GM23248 (cell line): ENCODE data around the gene CTIF. TPM values are rescaled to one million over a fixed set of nuclear protein-coding genes. Genes with fewer than 3 reads are reported as not detected.

ENCODE experiments used
- DNase-seq: peaks from one replicate; pipeline ENCODE4 v3.0.0-alpha.2; 2015
- H2AFZ ChIP-seq: fragments of 200-600 bp; sonication (generic); 2 replicates; pipeline ENCODE4 v1.6.1; 2016; ENCODE audit warnings: antibody characterized with exemption
- H3F3A ChIP-seq: fragments of 200-600 bp; sonication (generic); 2 replicates; pipeline ENCODE4 v1.6.1; 2016; ENCODE audit warnings: mild to moderate bottlenecking, antibody characterized with exemption, mixed run types; ENCODE audit not compliant: insufficient read depth
- H3K27ac ChIP-seq: fragments of 200-600 bp; sonication (generic); 2 replicates; pipeline ENCODE4 v1.5.1; 2016; ENCODE audit warnings: mild to moderate bottlenecking
- H3K27me3 ChIP-seq: fragments of 200-600 bp; sonication (generic); replicated peaks from 2 replicates; pipeline ENCODE4 v1.6.1; 2016; ENCODE audit warnings: mild to moderate bottlenecking; ENCODE audit not compliant: insufficient read depth
- H3K36me3 ChIP-seq: fragments of 200-600 bp; sonication (generic); 2 replicates; pipeline ENCODE4 v1.6.1; 2016; ENCODE audit warnings: low read depth, mild to moderate bottlenecking
- H3K4me1 ChIP-seq: fragments of 200-600 bp; sonication (generic); 2 replicates; pipeline ENCODE4 v1.6.1; 2016; ENCODE audit warnings: mild to moderate bottlenecking; ENCODE audit not compliant: insufficient read depth
- H3K4me2 ChIP-seq: fragments of 200-600 bp; sonication (generic); one replicate; pipeline ENCODE4 v1.6.1; 2016; ENCODE audit warnings: mild to moderate bottlenecking; ENCODE audit not compliant: unreplicated experiment
- H3K4me3 ChIP-seq: fragments of 200-600 bp; sonication (generic); 2 replicates; pipeline ENCODE4 v1.5.1; 2016; ENCODE audit warnings: mild to moderate bottlenecking
- H3K79me2 ChIP-seq: fragments of 200-600 bp; sonication (generic); 2 replicates; pipeline ENCODE4 v1.6.1; 2016; ENCODE audit warnings: mild to moderate bottlenecking; ENCODE audit not compliant: insufficient read depth
- H3K9ac ChIP-seq: fragments of 200-600 bp; sonication (generic); 2 replicates; pipeline ENCODE4 v1.6.1; 2016; ENCODE audit warnings: mild to moderate bottlenecking
- H3K9me2 ChIP-seq: fragments of 200-600 bp; sonication (generic); 2 replicates; pipeline ENCODE4 v1.6.1; 2016; ENCODE audit warnings: mixed run types, mild to moderate bottlenecking, moderate library complexity; ENCODE audit not compliant: insufficient read depth
- H3K9me3 ChIP-seq: fragments of 200-600 bp; sonication (generic); one replicate; pipeline ENCODE4 v1.6.1; 2017; ENCODE audit warnings: low read depth
- H4K20me1 ChIP-seq: fragments of 200-600 bp; sonication (generic); 2 replicates; pipeline ENCODE4 v1.6.0; 2016; ENCODE audit not compliant: insufficient read depth
- EZH2 ChIP-seq: fragments of 200-600 bp; sonication (generic); IDR thresholded peaks from 2 replicates; pipeline ENCODE4 v1.6.1; 2018; ENCODE audit warnings: antibody characterized with exemption, mild to moderate bottlenecking; ENCODE audit not compliant: insufficient read depth, poor library complexity, severe bottlenecking
- EZH2phosphoT487 ChIP-seq: fragments of 200-600 bp; sonication (generic); IDR thresholded peaks from 2 replicates; pipeline ENCODE4 v1.6.1; 2018; ENCODE audit warnings: antibody characterized with exemption, moderate library complexity, mild to moderate bottlenecking, low read depth; ENCODE audit not compliant: insufficient read depth
- WGBS, 2 experiments: methylation state at CpG; one replicate each; pipeline ENCODE4 v1.1.6; 2015 to 2017; ENCODE audit warnings: low lambda C conversion rate in 2 of 2, low coverage in 1 of 2; ENCODE audit errors: missing lambda C conversion rate in 2 of 2; 5-methylcytosine and 5-hydroxymethylcytosine counted together
- in situ Hi-C: fragments of 300-500 bp; cut with MboI; formaldehyde crosslinking; loops from 2 replicates; pipeline ENCODE4 v1.15.0; 2020
- polyA plus RNA-seq: library from polyadenylated mRNA; unstranded; fragments of >200 nt; fragmentation: Nextera tagmentation; extraction: Ambion mirVana; gene quantifications from 2 replicates; pipeline ENCODE4 v1.2.1, GENCODE V29; 2016
- total RNA-seq: library from RNA; depleted of rRNA; stranded (reverse); fragments of >200 nt; shearing (Covaris generic); gene quantifications from 2 replicates; pipeline ENCODE4 v1.2.3, GENCODE V29; 2014

CTIF gene
- total and polyA plus RNA-seq, 2 experiments from 2014 or later = 21.5 to 46.8 TPM

- in situ Hi-C loops = no loop called here
- Histone ChIP-seq H3K9me3 (no peaks in the 10 kb centered on the region), H4K20me1 (peaks cover 9% of the 10 kb centered on the region; the same call in 1 of the 2 replicates), H3K4me3 (no peak overlapping the region), H3K27ac (no peak overlapping the region), H3K4me2 (no peak overlapping the region), H3K4me1 (peaks cover 15% of the 10 kb centered on the region), H3K27me3 (no peaks in the 10 kb centered on the region), H3K36me3 (peaks cover 3% of the 10 kb centered on the region; the same call in 1 of the 2 replicates), H3K79me2 (peaks cover 100% of the 10 kb centered on the region), H3K9me2 (no peaks in the 10 kb centered on the region), H3K9ac (no peak overlapping the region), H3F3A (no peaks in the 10 kb centered on the region), H2AFZ (no peak overlapping the region)
- no peak for TF ChIP-seq EZH2phosphoT487
- TF ChIP-seq EZH2 = no peak
- 94 to 95% methylated on average over 5 of the region's 5 CpGs for WGBS, 2 experiments
- no peak for DNase-seq
Observed at GRCh38 chr18:48577478-48578190, 38.8 kb downstream of the CTIF start.

GRCh38 chr18:48578289-48578688 is 39.5 kb downstream of the CTIF start:
- Histone ChIP-seq H3K9me3 (no peaks in the 10 kb centered on the region), H2AFZ (no peak overlapping the region), H3K36me3 (peaks cover 3% of the 10 kb centered on the region; the same call in 1 of the 2 replicates), H3K79me2 (peaks cover 100% of the 10 kb centered on the region), H3K4me3 (no peak overlapping the region), H3K27ac (no peak overlapping the region), H3K9ac (no peak overlapping the region), H3K9me2 (no peaks in the 10 kb centered on the region), H3K4me2 (no peak overlapping the region), H4K20me1 (peaks cover 9% of the 10 kb centered on the region; the same call in 1 of the 2 replicates), H3K4me1 (peaks cover 15% of the 10 kb centered on the region), H3F3A (no peaks in the 10 kb centered on the region), H3K27me3 (no peaks in the 10 kb centered on the region)
- TF ChIP-seq EZH2phosphoT487 = no peak
- DNase-seq = no peak
- in situ Hi-C loops = no loop called here
- 67 to 74% methylated on average over 3 of the region's 3 CpGs for WGBS, 2 experiments

GRCh38 chr18:48580066-48580465 is 41.2 kb downstream of the CTIF start:
- in situ Hi-C loops = no loop called here
- Histone ChIP-seq H3K9ac (no peak overlapping the region), H3K4me3 (no peak overlapping the region), H3K4me1 (peaks cover 32% of the 10 kb centered on the region), H3K4me2 (no peak overlapping the region), H4K20me1 (peaks cover 17% of the 10 kb centered on the region; the same call in 1 of the 2 replicates), H3K9me2 (no peaks in the 10 kb centered on the region), H3K27me3 (no peaks in the 10 kb centered on the region), H2AFZ (no peak overlapping the region), H3K9me3 (no peaks in the 10 kb centered on the region), H3K79me2 (peaks cover 100% of the 10 kb centered on the region), H3F3A (no peaks in the 10 kb centered on the region), H3K27ac (peak overlapping the region; percentile 49; the same call in 1 of the 2 replicates), H3K36me3 (peaks cover 3% of the 10 kb centered on the region; the same call in 1 of the 2 replicates)
- no peak for DNase-seq
- 92 to 95% methylated on average over 7 of the region's 7 CpGs for WGBS, 2 experiments
- no peak for TF ChIP-seq EZH2phosphoT487
- no peak for TF ChIP-seq EZH2

- peak overlapping the region; percentile 39 for H3K9ac ChIP-seq
- peak overlapping the region; percentile 24 for H3K4me2 ChIP-seq
- peaks cover 17% of the 10 kb centered on the region; the same call in 1 of the 2 replicates for H4K20me1 ChIP-seq
- peaks cover 3% of the 10 kb centered on the region; the same call in 1 of the 2 replicates for H3K36me3 ChIP-seq
- no peaks in the 10 kb centered on the region for H3K27me3 ChIP-seq
- H3K4me3 ChIP-seq = no peak overlapping the region
- H3K9me3 ChIP-seq = no peaks in the 10 kb centered on the region
- in situ Hi-C loops = no loop called here
- peak; percentile 83 for DNase-seq
- H2AFZ ChIP-seq = no peak overlapping the region
- H3K27ac ChIP-seq = peak overlapping the region; percentile 49
- H3K9me2 ChIP-seq = no peaks in the 10 kb centered on the region
- WGBS, 2 experiments = 28 to 34% methylated on average over 10 of the region's 10 CpGs
- no peaks in the 10 kb centered on the region for H3F3A ChIP-seq
- TF ChIP-seq EZH2phosphoT487 = no peak
- TF ChIP-seq EZH2 = no peak
- peaks cover 100% of the 10 kb centered on the region for H3K79me2 ChIP-seq
- H3K4me1 ChIP-seq = peaks cover 32% of the 10 kb centered on the region
Observed at GRCh38 chr18:48580782-48581181, 42.0 kb downstream of the CTIF start.
